Measurements from ENCODE around the gene GLS2.
A peak's percentile ranks its signal among the peaks of the same experiment; 100 is the strongest.
"Not testable (repeated sequence)": the region's sequence is repeated elsewhere in the genome, so short reads cannot be mapped to it uniquely, and the experiment has no call there.

The GLS2 gene

GRCh38 chr12:56443208-56443607, 44.8 kb downstream of the GLS2 start:
- DNase-seq; H3K27ac Mint-ChIP-seq; ATAC-seq (replicated peaks); H3K9me3 Mint-ChIP-seq; H3K27me3 Mint-ChIP-seq; H3K4me3 Mint-ChIP-seq: not testable (repeated sequence)
- peaks cover 29 to 48% of the 10 kb centered on the region in 2 donors for H3K36me3 Mint-ChIP-seq
- H3K4me1 Mint-ChIP-seq = peaks cover 14 to 30% of the 10 kb centered on the region in 2 donors

GRCh38 chr12:56437430-56438176, 50.4 kb downstream of the GLS2 start:
- ATAC-seq (replicated peaks) = no peak
- peaks cover 9 to 32% of the 10 kb centered on the region in 2 donors for H3K36me3 Mint-ChIP-seq
- H3K4me1 Mint-ChIP-seq = peaks cover 3 to 11% of the 10 kb centered on the region in 2 donors
- no peaks in the 10 kb centered on the region for H3K9me3 Mint-ChIP-seq
- H3K27ac Mint-ChIP-seq = no peak overlapping the region
- DNase-seq = no peak
- no peaks in the 10 kb centered on the region for H3K27me3 Mint-ChIP-seq
- H3K4me3 Mint-ChIP-seq = no peak overlapping the region

DNA sequence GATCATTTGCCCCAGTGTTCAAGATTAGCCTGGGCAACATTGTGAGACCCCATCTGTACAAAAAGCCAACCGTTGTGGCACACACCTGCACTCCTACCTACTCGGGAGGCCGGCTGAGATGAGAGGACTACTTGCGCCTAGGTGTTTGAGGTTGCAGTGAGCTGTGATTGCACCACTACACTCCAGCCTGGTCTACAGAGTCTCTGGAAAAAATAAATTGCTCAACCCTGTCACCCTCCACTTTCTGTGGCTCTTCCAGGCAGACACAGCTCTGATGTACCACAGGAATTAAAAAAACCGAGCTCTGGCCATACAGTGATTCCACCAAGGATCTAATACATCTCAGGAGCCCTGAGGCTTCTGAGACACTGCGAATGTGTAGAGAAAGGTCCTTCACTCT, 53.1 kb downstream of the GLS2 start:
- DNase-seq = no peak
- Mint-ChIP-seq H3K27me3 (no peaks in the 10 kb centered on the region), H3K4me1 (peaks cover 3 to 6% of the 10 kb centered on the region in 2 donors), H3K36me3 (peaks cover 12 to 34% of the 10 kb centered on the region in 2 donors), H3K4me3 (no peak overlapping the region), H3K9me3 (no peaks in the 10 kb centered on the region), H3K27ac (no peak overlapping the region)
- ATAC-seq (replicated peaks) = no peak

DNA sequence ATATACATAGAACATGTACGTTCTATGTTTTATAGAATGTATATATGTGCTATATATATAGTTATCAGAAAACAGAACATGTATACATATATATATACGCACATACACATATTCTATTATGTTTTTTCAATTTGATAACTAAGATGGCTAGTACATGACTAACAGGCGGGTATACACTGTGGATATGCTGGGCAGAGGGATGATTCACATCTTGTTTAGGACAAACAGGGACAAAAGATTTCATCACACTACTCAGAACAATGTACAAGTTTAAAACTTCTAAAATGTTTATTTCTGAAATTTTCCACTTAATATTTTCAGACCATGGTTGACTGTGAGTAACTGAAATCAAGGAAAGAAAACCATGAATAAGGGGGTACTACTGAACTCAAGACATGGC, 56.1 kb downstream of the GLS2 start:
- H3K27ac Mint-ChIP-seq = no peak overlapping the region
- H3K4me1 Mint-ChIP-seq = no peaks in the 10 kb centered on the region
- H3K9me3 Mint-ChIP-seq = no peaks in the 10 kb centered on the region
- H3K4me3 Mint-ChIP-seq = no peak overlapping the region
- peaks cover 26 to 41% of the 10 kb centered on the region in 2 donors for H3K36me3 Mint-ChIP-seq
- ATAC-seq (replicated peaks) (no peak), DNase-seq (no peak)
- no peaks in the 10 kb centered on the region for H3K27me3 Mint-ChIP-seq

- ATAC-seq (replicated peaks) = no peak
- no peaks in the 10 kb centered on the region for H3K4me1 Mint-ChIP-seq
- no peak overlapping the region for H3K4me3 Mint-ChIP-seq
- no peaks in the 10 kb centered on the region for H3K9me3 Mint-ChIP-seq
- peaks cover 26 to 41% of the 10 kb centered on the region in 2 donors for H3K36me3 Mint-ChIP-seq
- H3K27ac Mint-ChIP-seq = peak overlapping the region; percentile 51
- DNase-seq = no peak
- H3K27me3 Mint-ChIP-seq = no peaks in the 10 kb centered on the region
Observed at GRCh38 chr12:56431288-56431687, 56.7 kb downstream of the GLS2 start.

DNA sequence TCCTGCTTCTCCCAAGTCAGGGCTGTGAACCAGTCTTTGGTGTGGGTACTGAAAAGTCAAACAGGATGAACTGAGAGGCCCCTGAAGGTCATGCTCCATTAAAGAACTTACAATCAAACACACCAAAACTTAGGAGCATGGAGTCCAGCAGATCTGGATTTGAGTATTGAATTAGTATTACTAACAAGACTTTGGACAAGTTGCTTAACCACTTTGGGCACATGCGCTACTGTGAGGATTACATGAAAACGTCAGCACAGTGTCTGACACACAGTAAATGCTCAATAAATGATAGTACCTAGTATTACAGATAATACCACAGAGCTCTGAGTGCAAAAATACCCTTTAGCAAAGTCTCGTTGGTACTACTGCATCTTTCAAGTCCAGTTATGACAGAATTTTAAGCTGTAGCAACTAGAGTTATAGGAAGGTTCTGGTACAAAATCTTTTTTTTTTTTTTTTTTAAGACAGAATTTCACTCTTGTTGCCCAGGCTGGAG, 62.0 kb downstream of the GLS2 start:
- Mint-ChIP-seq H3K4me3 (no peak overlapping the region), H3K27me3 (no peaks in the 10 kb centered on the region), H3K36me3 (peaks cover 46 to 54% of the 10 kb centered on the region in 2 donors), H3K9me3 (no peaks in the 10 kb centered on the region), H3K4me1 (no peaks in the 10 kb centered on the region), H3K27ac (no peak overlapping the region)
- no peak for DNase-seq
- ATAC-seq (replicated peaks) = no peak

- H3K27ac Mint-ChIP-seq = no peak overlapping the region
- H3K4me1 Mint-ChIP-seq = no peaks in the 10 kb centered on the region
- H3K36me3 Mint-ChIP-seq = peaks cover 48 to 60% of the 10 kb centered on the region in 2 donors
- ATAC-seq (replicated peaks) = no peak
- no peaks in the 10 kb centered on the region for H3K9me3 Mint-ChIP-seq
- DNase-seq = no peak
- H3K27me3 Mint-ChIP-seq = no peaks in the 10 kb centered on the region
- H3K4me3 Mint-ChIP-seq = no peak overlapping the region
Observed at GRCh38 chr12:56425193-56425592, 62.8 kb downstream of the GLS2 start.
